HG03097 (cell line): Measurements from ENCODE around the gene CCDC93.

Source experiments
- ATAC-seq: cut with Tn5 transposase; IDR thresholded peaks from one replicate; pipeline ENCODE4 v1.9.1; 2021; ENCODE audit not compliant: unreplicated experiment, low FRiP score

The CCDC93 gene

DNA sequence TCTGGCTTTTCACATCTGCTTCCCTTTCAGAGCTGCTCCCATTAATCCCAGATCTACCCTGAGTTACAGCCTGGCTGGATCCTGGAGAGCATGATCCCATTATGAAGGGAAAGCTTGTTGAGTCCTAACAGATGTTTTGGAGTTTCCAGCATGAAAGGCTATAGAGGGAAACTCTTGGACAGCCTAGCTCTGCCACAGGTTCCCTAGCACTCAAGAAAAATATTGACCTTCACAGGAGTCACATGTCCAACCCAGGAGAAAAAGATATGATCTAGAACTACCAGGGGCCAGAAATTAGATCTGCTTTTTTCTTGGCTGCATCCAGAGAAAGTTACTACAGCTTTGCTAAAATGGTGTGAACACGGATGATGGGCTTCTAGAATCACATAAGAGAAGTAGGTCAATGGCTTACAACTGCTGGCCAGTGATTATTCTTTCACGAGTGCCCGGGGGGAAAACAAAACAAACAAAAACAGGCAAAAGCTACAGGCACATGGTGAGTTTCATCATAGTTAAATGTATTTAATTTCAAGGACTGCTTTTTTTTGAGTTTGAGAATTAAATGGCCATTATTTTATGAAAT, 15.9 kb downstream of the CCDC93 start:
- ATAC-seq: no peak

GRCh38 chr2:117996525-117996924, 17.3 kb downstream of the CCDC93 start:
- ATAC-seq: no peak

DNA sequence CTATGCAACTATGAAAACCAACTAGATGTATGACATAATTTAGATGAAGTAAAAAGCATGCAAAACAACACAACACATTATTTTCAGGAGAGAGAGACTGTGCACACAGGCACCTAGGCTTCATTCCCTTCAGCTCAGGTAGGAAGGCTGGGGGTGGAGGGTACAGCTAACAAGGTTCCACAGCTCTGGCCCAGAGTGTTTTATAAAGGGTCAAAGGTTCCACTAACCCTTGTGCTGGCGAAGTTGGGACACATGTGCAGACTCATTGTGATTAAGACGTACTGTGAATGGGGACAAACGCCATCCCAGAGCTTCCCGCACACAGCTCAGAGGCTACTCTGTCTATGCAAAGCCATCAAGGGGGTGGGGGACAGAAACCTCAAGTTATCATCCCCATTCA, 19.1 kb downstream of the CCDC93 start:
- ATAC-seq: no peak

GRCh38 chr2:117989854-117990438, 23.9 kb downstream of the CCDC93 start:
- ATAC-seq: no peak

- ATAC-seq: no peak
Observed at GRCh38 chr2:117987121-117987520, 26.7 kb downstream of the CCDC93 start.

DNA sequence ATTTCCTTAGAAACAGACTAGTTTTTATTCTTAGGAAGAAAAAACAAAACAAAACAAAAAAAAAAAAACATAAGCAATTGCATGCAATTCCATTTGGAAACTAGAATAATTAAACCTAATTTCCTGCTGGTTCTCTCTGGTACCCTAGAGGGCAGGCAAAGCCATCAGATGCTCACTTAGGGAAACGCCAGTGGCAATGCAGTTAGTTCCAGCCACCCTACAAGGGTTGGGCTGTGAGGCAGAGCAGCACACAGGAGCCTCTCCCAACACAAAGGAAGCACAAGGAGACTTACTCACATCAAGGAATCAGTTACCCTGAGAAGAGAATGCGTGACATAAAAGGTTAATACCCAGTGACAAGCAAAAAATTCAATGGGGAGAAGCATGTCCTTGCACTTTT, 28.8 kb downstream of the CCDC93 start:
- no peak for ATAC-seq

DNA sequence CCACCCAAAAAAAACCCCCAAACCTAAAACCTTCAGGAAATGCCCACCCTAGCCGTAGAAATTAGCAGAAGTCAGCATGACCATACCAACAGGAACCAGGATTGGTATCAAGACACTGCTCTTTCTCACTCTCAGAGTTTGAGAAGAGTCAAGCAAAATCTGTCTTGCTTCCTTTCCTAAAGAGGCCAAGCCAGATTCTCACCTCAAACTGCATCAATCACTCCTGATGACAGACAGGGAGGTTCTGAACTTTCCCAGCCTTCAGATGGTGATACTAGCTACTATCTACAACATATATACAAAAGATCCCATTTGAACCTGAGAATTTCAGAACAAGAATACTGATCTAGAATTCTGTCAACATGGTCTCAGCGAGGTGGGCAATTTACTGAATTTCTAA, 29.7 kb downstream of the CCDC93 start:
- no peak for ATAC-seq

GRCh38 chr2:117983040-117983439, 30.8 kb downstream of the CCDC93 start:
- ATAC-seq: no peak

DNA sequence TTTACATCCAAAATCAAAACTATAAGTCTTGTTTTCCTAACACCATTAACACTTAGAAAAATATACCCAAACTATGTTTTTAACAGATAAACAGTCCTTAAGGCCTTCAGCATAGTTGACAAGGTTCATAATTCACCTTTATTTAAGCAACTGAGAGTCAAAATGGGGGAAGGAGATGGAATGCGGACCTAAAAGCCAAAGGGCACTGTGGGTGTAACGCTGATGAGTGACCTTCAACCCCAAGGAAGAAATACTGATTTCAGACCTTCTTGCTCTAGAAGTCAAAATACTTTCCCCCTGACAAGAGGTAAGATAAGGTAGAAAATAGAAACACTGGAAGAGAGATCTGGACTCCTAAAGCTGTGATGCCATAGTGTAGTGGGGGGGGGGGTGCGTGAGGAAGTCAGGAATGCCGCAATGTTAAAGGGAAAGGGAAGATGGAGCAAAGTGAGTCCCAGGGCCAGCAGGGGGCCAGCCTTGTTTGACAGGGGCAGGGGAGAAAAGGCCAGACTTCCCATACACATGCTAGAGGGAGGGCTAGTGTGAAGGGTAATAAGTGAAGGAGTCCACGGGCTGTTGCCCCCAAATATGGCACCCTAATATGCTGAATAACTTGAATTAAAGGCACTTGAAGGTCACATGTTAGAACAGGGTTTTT, 31.4 kb downstream of the CCDC93 start:
- ATAC-seq: no peak

DNA sequence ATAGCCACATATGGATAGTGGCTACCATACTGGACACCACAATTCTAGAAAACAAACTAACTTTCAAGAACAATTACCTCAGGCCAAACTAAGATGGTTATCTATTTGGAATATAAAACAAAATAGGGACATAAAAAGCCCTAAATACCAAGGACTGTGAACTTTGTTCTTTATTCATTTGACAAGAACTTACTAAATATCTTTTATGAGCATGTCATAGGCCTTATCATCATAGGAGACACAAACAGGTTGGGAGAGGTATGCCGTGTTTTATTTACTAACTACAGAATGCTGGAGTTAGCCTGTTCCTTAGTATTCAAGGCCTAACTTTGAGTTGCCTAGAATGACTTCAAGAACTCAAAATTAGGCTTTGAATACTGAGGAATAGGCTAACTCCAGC, 32.1 kb downstream of the CCDC93 start:
- no peak for ATAC-seq

DNA sequence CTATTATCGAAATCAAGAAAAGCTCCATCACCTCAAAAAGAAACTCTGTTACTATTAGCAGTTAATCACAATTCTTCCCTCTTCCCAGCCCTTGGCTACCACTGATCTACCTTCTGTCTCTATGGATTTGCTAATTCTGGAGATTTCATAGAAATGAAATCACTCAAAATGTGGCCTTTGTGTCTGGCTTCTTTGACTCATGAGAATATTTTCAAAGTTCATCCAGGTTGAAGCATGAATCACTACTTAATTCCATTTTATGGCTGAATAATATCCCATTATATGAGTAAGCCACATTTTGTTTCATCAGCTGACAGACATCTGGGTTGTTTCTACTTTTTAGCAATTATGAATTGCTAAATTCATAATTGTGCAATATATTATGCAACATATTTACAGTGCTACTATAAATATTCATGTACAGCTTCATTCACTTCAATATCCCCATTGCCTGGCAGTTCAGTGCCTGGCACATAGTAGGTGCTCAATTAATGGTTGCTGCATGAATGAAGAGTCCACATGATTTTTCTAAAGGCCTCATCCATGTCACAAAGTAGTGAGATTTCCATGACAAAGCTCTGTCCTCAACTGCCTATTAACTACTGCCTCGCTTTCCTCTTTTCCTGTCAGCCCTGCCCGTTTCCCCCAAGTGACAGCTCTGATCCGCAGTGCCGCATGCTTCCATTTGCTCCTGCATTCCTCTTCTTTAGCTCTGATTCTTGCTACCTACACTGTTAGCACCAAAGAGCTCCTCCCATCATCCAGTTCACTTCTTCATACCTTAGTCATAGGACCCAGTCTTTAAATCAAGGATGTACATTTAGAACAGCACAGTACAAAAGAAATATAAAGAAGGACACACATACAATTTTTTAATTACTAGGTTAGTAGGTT, 32.8 kb downstream of the CCDC93 start:
- ATAC-seq: no peak

DNA sequence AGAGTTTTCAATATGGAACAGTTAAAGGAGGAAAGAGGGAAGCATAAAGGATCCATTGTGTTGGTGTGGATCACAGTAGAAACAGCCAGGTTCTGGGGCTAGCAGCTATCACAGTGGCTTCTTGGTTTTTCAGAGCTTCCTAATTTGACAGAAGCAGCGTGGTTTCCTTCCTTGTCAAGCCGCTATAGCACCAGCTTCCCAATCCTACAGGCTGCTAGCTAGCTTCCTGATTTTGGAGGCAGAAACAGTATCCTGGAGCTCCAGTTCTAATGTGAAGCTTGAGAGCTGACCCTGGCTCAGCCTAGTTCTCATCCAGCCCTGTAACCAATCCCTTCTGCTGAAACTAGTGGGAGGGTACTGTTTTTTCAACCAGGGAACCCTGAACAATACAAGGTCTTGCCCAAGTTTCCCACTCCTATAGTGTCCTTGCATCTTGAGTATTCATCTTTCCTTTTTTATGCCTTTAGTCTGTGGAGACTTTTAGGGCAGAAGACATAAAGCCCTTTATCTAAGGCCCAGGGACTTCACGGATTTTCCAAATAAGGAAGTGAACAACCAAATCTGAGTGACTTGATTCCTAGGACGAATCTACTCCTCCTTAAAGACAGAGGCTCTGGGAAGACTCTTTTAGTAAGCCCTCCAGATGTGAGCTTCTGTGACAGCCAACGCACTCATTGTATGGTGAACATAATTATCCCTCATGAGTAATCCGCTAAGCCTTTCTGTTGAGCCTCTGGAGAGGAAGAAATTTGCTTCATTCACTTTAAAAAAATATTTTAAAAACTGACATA, 33.8 kb downstream of the CCDC93 start:
- no peak for ATAC-seq

DNA sequence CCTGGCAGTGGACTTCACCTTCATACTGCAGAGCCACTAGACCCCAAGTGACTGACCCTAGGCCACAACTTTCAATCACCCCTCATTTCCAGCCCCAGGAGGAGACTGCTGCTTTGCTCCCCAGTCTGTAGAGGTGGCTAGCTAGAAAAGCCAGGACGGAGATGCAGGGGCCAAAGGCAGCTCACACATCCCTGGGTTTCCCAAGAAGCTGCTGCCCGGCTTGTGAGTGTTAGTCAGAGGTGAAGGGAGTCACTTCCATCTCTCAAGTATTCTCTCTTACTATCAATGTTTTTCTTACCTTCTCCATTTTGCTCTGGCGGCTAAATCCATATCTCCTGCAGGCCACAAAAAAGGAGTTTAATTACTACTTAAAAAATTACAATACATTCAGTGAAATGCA, 36.2 kb downstream of the CCDC93 start:
- ATAC-seq: no peak

GRCh38 chr2:117976581-117976980, 37.3 kb downstream of the CCDC93 start:
- ATAC-seq: no peak

DNA sequence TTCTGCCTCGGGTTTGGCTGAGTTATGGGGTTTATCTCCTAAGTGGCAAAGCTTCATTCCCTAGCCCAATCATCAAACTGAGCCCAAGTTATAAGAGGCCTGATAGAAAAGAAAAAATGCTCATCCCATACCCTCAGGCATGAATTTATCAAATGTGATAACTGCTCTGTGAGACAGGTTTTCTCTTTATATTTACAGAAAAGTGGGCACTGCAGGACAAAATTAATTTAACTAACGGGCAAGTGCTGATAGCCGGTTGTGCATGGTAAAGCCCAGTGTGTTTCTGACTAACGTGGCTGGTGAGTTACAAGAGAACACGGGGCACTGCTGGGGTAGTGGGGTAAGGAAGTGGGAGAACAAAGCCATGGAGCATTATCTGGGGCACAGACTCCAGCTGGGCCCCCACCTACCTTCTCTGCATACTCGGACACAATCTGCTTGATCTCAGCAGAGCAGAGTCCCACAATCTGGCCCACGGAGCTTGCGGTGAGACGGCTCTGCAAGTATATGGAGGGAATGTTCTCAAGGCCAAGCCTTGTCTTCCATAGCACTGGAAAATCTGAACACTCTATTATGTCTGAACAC, 40.3 kb downstream of the CCDC93 start:
- no peak for ATAC-seq

DNA sequence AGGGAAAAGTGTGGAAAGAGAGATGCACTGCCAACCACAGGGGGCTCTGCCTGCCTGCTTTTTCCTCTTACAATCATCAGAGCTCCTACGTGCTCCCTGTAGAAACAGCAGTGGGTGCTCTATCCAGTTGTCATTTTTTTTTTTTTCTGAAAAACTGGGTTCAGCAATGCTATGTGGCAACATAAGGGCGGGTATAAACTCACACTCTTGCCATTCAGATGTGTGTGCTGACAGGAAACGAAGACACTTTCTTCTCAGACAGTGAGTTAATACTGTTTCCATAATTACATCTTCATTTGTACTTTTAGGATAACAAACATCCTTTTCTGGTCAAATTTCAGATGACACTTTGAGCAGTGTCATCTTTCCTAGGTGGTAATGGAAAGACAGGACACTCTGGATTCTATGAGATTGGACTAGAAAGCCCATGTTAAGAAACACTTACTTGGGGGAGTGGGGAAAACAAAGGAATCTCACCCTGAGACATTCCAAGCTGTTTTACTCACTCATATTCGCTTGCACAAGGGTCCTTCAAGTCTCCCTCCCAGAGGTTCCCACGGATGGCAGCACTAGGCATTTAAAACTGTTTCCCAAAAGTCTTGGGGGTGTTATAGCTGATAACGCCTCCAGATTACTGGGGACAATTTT, 41.3 kb downstream of the CCDC93 start:
- no peak for ATAC-seq

DNA sequence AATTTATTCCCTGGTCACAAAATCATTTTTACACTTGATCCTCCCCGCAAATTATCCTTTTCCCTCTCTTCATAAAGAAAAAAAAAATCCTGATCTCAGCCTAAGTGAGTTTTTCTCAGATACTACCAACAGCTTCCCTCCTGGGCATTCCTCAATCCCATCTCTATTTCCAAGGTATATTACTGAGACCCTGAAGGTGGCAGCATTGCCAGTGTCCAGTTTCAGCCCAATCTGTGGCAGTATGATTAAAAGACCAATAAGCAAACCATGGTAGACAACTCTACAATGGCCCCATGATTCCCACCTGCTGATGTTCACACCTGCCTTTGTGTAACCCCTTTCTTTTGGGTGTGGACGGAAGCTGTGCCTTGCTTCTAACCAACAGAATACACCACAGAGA, 45.1 kb downstream of the CCDC93 start:
- no peak for ATAC-seq

DNA sequence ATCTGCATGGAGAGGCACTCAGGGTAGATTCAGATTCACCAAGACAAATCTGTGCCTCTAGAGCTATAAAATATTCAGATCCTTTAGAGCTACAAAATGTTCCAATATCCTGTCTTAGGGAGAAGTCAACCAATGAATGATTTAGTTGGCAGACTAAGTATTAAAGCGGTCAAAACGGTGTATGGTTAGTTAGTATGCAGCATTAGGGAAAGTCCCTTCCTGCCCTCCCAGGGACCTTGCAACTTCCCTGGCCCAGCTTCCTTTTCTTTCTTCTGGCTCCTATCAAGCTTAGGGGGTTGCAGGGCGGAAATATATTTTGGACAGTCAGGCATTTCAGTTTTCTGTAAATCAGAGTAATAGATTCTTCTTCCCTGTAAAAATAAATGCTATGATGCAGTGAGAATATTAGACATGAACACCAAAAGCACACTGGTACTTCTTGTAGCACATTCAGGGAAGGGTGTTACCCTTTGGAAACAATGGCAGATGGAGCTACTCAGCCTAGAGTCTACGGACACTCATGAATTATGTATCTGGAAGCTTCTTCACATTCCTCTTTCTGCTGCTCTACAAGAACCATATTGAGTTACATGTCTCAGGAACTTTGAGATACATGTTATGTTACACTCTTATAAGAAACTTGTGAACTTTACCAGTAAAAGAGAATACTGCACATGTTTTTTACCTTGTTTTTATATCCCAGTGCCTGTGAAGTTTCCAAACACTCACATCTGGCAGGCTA, 45.7 kb downstream of the CCDC93 start:
- no peak for ATAC-seq

GRCh38 chr2:117963446-117963845, 50.4 kb downstream of the CCDC93 start:
- no peak for ATAC-seq
